ENCODE results near the gene PLP1.

- no peak for TF ChIP-seq FOXM1 (IDR thresholded peaks at IDR 0.05; ENCODE audit: low read depth)
- TF ChIP-seq CTCF (IDR thresholded peaks at IDR 0.05) = no peak
- no peak for TF ChIP-seq MXI1 (IDR thresholded peaks at IDR 0.05; ENCODE audit: low read depth, low read length)
- no peak for TF ChIP-seq SIN3A (IDR thresholded peaks at IDR 0.05; ENCODE audit: borderline replicate concordance, low read depth, low read length)
- no peak for TF ChIP-seq POLR2AphosphoS5 (IDR thresholded peaks at IDR 0.05; ENCODE audit: low read depth, low read length)
- no peak for TF ChIP-seq RFX5 (IDR thresholded peaks at IDR 0.05; ENCODE audit: low read length)
- no peak for TF ChIP-seq EP300 (IDR thresholded peaks at IDR 0.05; ENCODE audit: borderline replicate concordance in 1 of 2, low read depth in 1 of 2, low read length in 1 of 2)
- no peak for TF ChIP-seq SMC3 (IDR thresholded peaks at IDR 0.05; ENCODE audit: low read depth, low read length)
- TF ChIP-seq ZBTB33 (IDR thresholded peaks at IDR 0.05; ENCODE audit: borderline replicate concordance, low read depth) = no peak
- TF ChIP-seq YY1 (IDR thresholded peaks at IDR 0.05; ENCODE audit: low read depth) = no peak
- TF ChIP-seq USF2 (IDR thresholded peaks at IDR 0.05; ENCODE audit: borderline replicate concordance, low read depth, low read length) = no peak
- no peak for TF ChIP-seq CHD2 (IDR thresholded peaks at IDR 0.05; ENCODE audit: low read length, partially characterized antibody)
Measured at GRCh38 chrX:103779141-103779789, 2.6 kb downstream of the PLP1 start.
